ENCODE measurements around the gene BTG3.

The BTG3 gene, protein sequence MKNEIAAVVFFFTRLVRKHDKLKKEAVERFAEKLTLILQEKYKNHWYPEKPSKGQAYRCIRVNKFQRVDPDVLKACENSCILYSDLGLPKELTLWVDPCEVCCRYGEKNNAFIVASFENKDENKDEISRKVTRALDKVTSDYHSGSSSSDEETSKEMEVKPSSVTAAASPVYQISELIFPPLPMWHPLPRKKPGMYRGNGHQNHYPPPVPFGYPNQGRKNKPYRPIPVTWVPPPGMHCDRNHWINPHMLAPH

DNA sequence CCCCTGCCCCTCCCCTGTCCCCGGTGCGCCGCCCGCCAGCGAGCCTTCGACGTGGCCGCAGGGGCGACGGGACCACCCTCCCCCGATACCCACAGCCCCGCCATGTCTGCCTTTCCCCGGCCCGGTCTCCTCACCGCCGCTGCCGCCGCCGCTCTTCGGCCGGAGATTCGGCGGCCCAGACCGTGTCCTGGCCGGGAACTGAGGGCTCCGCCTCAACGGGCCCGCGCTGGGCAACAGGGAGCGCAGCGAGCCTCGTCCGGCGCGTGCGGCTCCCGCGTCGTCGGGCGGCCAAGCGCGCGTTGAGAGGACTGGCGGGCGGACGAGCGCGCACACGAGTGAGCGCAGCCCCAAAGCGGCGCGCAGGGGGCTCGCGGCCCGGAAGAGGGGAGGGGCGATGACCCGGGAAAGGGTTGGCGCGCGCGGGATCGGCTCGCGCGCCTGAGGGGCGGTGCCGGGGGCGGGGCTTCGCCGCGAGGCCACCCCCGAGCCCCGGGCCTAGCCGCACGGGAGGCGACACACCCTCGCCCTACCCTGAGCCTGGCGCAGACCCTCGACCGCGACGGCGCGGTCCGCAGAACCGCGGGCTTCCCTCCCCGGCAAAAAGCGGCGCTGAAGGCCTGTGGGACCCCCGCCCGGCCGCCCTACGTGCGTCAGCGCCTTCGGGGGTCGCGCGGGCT lies at the start of gene BTG3:
Gene BTG3, minus strand, starts transcription at position 337 of the 677 bp plus-strand sequence. CDS start 3,757 bp downstream, outside the sequence.
- TF ChIP-seq, protein P1, sequence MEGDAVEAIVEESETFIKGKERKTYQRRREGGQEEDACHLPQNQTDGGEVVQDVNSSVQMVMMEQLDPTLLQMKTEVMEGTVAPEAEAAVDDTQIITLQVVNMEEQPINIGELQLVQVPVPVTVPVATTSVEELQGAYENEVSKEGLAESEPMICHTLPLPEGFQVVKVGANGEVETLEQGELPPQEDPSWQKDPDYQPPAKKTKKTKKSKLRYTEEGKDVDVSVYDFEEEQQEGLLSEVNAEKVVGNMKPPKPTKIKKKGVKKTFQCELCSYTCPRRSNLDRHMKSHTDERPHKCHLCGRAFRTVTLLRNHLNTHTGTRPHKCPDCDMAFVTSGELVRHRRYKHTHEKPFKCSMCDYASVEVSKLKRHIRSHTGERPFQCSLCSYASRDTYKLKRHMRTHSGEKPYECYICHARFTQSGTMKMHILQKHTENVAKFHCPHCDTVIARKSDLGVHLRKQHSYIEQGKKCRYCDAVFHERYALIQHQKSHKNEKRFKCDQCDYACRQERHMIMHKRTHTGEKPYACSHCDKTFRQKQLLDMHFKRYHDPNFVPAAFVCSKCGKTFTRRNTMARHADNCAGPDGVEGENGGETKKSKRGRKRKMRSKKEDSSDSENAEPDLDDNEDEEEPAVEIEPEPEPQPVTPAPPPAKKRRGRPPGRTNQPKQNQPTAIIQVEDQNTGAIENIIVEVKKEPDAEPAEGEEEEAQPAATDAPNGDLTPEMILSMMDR (IDR thresholded peaks at IDR 0.05; ENCODE audit: low read length, missing control alignments): no peak
- H3K4me3 ChIP-seq (replicated peaks; ENCODE audit: low read depth, low read length): peak within 1 kb of the TSS; percentile 94
- DNase-seq (ENCODE audit: low read depth): peak; percentile 81

DNA sequence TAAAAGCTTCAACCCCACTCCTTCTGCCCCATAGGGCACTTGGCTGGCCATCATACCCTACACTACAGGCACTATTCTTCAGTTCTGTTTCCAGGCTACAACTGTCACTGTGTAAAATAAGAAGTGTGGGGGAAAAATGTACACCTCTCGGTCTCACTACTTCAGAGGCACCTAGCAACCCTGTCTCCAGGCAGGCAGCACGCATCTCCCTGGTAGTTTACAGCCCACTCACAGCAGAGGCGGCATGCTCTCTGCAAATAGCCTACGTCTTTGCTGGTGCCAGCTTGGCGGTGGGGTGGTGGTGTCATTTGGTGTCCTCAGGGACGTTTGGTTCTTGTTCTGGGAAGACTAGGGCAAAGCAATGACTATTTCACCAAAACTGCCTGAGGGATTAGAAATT lies 48.2 kb upstream of the BTG3 start:
- TF ChIP-seq, protein P1 (IDR thresholded peaks at IDR 0.05; ENCODE audit: low read length, missing control alignments): no peak
- DNase-seq (ENCODE audit: low read depth): no peak
- no peak overlapping the region for H3K4me3 ChIP-seq (replicated peaks; ENCODE audit: low read depth, low read length)

DNA sequence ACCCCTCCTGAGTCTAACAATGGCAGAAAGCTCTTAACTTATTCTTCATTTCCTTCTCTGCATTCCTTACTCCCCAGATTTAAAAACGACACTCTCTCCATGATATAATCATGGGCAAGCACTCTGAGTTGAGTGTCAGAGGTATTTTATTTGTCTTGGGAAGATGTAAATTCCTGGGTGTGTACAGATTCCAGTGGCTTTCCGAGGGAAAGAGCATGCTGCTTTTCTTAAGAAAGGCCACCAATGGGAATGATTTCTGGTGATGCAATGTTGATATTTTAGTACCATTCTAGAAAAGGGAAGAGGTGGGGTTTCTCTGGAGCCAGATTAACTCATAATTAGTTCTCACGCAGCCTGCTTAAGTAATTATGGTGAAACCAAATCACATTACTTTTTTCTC lies 47.8 kb upstream of the BTG3 start:
- no peak overlapping the region for H3K4me3 ChIP-seq (replicated peaks; ENCODE audit: low read depth, low read length)
- no peak for DNase-seq (ENCODE audit: low read depth)
- TF ChIP-seq, protein P1 (IDR thresholded peaks at IDR 0.05; ENCODE audit: low read length, missing control alignments): no peak

DNA sequence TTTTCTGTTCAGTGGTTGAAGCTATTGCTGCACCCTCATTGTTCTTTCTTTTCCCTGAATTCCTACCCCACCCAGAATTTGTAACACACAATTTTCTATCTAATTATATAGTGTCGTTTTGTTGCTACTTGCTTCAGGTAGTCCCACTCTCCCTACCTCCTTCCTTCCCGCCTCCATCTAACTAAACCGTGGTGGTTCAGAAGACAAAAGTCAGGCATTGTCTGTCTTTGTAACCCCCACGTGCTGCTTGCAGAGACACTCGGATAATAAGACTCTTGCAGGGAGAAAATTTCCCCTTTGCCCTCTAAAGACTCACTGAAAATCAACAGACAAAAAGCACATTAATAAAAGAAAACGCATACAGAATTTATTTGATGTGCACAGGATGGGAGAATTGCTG lies 46.2 kb upstream of the BTG3 start:
- TF ChIP-seq, protein P1 (IDR thresholded peaks at IDR 0.05; ENCODE audit: low read length, missing control alignments): no peak
- no peak for DNase-seq (ENCODE audit: low read depth)
- H3K4me3 ChIP-seq (replicated peaks; ENCODE audit: low read depth, low read length): no peak overlapping the region

DNA sequence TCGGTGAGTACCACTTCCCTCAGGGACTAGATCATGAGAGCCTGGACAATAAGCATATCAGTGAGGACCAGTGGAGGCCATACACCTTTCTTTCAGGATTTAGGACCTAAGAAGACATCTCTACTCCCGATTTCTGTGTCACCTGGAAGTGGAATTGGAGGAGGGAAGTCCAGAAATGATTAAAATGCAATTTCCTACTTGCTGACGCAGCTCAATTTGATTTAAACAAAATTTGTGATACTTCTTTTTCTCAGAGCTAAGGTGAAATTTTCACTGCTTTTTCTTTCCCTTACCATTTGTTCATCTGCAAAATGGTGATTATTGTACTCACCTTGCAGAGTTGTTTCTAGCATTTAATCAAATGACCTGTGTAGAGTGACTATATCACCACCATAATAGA lies 38.8 kb upstream of the BTG3 start:
- H3K4me3 ChIP-seq (replicated peaks; ENCODE audit: low read depth, low read length): no peak overlapping the region
- no peak for DNase-seq (ENCODE audit: low read depth)
- TF ChIP-seq, protein P1 (IDR thresholded peaks at IDR 0.05; ENCODE audit: low read length, missing control alignments): no peak

DNA sequence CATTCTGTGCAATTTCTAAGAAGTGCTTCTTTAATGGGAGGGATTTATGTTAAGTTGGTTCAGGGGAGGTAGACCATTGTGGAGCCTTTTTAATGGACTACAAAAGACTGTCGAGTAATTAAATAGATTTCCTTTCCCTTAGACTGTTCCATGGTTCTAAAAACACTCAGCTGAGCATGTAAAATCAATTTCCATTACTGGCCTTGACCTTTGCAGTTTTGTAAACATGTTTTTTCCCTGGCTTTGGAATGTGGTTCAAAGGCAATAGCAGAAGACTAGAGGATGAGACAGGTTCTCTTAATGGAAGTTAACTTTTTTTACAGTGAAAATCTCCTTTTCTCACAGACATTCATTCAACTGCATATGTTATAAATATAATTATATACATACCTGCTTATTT lies 37.6 kb upstream of the BTG3 start:
- no peak for DNase-seq (ENCODE audit: low read depth)
- TF ChIP-seq, protein P1 (IDR thresholded peaks at IDR 0.05; ENCODE audit: low read length, missing control alignments): no peak
- no peak overlapping the region for H3K4me3 ChIP-seq (replicated peaks; ENCODE audit: low read depth, low read length)

Data from fibroblast of pulmonary artery (primary cell).